GM13976 (cell line): ENCODE results near the gene SIN3B.

Experiments
- DNase-seq: peaks from one replicate; pipeline ENCODE4 v3.0.0; 2012; ENCODE audit warnings: low spot score
- CTCF ChIP-seq: IDR thresholded peaks from 2 replicates; pipeline ENCODE4 v1.5.1; 2012; ENCODE audit warnings: borderline replicate concordance, mild to moderate bottlenecking; ENCODE audit not compliant: insufficient read depth; ENCODE audit errors: extremely low read depth, missing control alignments, control extremely low read depth
- in situ Hi-C: fragments of 300-500 bp; cut with MboI; formaldehyde crosslinking; loops from one replicate; pipeline ENCODE4 v1.12.0; 2022; ENCODE audit warnings: low sequenced_read_pairs, mixed read lengths, inconsistent platforms; ENCODE audit not compliant: unreplicated experiment

The SIN3B gene

GRCh38 chr19:16837035-16837362 lies 7.8 kb downstream of the SIN3B start:
- in situ Hi-C loops = no loop called here
- no peak for TF ChIP-seq CTCF

GRCh38 chr19:16841391-16841926 lies 12.3 kb downstream of the SIN3B start:
- no peak for TF ChIP-seq CTCF
- in situ Hi-C loops = no loop called here
- no peak for DNase-seq

More at GRCh38 chr19:16837035-16837362, 7.8 kb downstream of the SIN3B start:
- DNase-seq = no peak

- in situ Hi-C loops = no loop called here
- DNase-seq = no peak
- no peak for TF ChIP-seq CTCF
These were observed 17.7 kb downstream of the SIN3B start for GRCh38 chr19:16846901-16847300.

- DNase-seq = no peak
- TF ChIP-seq CTCF = no peak
- in situ Hi-C loops = no loop called here
These were observed 18.2 kb downstream of the SIN3B start for GRCh38 chr19:16847430-16847829.

GRCh38 chr19:16849168-16849567 lies 20.0 kb downstream of the SIN3B start:
- no peak for DNase-seq
- in situ Hi-C loops = no loop called here
- TF ChIP-seq CTCF = no peak

GRCh38 chr19:16850133-16850532 lies 20.9 kb downstream of the SIN3B start:
- TF ChIP-seq CTCF = no peak
- DNase-seq = no peak
- in situ Hi-C loops = no loop called here

- no peak for TF ChIP-seq CTCF
- DNase-seq = no peak
- in situ Hi-C loops = no loop called here
These were observed 22.0 kb downstream of the SIN3B start for GRCh38 chr19:16851031-16851712.
